HPDE6-E6E7 (cell line): ENCODE results near the gene POLR1D.
A peak's percentile ranks its signal among the peaks of the same experiment; 100 is the strongest.
"Not testable (repeated sequence)": the region's sequence is repeated elsewhere in the genome, so short reads cannot be mapped to it uniquely, and the experiment has no call there.

Experiments used
- DNase-seq: peaks from one replicate; pipeline ENCODE4 v3.0.0; 2011; ENCODE audit warnings: missing footprints; ENCODE audit errors: extremely low spot score

POLR1D gene

GRCh38 chr13:27617881-27618321, 3.8 kb upstream of the POLR1D start:
- no peak for DNase-seq

DNA sequence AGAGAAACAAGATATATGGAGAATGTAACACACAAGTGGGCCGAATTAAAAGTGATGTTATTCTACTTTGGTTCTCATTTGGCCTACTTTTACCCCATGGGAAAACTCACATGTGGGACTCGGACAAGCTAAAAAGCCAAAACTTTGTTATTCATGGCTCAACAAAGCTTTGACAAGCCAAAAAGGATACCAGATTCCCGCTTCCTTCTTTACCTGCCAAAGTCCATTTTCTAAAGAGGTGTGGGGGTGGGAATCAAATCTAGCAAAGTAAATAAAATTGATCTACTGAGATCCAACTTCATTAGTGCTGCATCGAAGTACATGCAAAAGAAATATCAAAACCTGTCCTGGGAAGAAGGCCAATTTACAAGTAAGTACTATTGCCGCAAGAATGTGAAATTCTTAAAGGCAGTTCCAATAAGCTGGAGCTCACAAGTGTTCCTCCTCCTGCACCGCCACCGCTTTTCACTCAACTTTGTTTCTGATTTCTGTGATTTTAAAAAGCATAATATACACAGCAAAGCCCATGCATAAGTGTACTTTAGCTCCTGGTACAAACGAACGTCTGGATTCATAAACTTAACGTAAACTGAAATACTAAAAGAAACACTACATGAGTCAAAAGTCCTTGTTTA, 2.5 kb upstream of the POLR1D start:
- no peak for DNase-seq

- no peak for DNase-seq
Observed at GRCh38 chr13:27619728-27620376, 1.8 kb upstream of the POLR1D start.

DNA sequence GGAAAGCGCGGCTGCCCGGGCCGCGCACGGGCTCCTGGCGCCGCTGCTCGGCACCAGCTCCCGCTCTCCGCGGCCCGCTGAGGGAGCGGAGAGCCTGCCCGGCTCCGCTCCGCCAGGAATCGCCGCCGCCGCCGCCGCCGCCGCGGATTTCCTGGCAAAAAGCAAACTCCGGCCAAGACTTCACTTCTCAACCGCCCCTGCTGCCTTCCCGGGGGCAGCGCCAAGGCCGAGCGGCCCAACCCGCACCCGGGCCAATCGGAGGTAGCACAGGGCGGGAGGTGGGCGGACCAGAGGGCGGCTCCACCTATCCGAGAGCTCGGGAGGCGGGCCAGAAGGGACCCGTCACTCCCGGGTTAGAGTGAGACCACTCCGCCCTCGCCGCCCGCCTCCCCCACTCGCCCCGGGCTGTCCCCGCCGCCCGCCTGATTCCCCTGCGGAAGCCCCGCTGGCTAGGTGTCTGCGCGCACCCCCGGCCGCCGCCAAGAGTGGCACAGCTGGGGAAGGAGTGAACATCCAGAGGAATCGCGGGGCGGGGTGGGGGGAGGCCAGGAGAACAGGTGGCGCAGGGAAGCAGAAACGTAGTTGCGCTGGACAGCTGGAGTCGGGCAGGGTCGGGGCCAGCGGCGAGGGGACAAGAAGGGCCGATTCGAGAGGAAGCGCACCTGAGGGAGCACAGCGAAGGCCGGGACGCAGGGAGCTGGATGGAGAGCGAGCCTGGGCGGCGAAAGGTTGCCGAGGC, 1.1 kb upstream of the POLR1D start, which contains the start of gene LNX2:
TSS of gene LNX2 (minus strand) at position 153 of the 739 bp plus-strand sequence. CDS start 38,826 bp downstream, outside the sequence.
- DNase-seq, result peak; percentile 53

- no peak for DNase-seq
Observed at GRCh38 chr13:27621116-27621365, 651 bp upstream of the POLR1D start.

- no peak for DNase-seq
Observed at GRCh38 chr13:27622102-27622820, 569 bp downstream of the POLR1D start.

- DNase-seq, result no peak
Observed at GRCh38 chr13:27622881-27623280, 1.2 kb downstream of the POLR1D start.

DNA sequence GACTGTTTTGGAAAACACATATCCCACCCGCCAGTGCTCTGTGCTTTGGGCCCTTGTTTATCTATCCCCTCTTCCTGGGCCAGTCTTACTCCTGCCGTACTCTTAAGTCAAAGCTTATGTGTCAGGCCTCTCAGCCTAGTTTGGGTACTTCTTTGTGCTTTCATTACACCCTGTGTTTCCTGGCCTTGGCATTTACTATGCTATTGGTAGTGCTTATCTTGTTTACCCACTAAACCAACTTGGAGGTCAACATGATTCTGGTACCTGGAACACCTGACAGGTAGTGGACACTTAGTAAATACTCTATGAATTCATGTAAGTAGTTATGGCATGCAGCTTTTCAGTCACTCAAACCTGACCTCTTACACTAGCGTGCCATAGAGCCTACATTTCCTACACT, 2.4 kb downstream of the POLR1D start:
- no peak for DNase-seq

DNA sequence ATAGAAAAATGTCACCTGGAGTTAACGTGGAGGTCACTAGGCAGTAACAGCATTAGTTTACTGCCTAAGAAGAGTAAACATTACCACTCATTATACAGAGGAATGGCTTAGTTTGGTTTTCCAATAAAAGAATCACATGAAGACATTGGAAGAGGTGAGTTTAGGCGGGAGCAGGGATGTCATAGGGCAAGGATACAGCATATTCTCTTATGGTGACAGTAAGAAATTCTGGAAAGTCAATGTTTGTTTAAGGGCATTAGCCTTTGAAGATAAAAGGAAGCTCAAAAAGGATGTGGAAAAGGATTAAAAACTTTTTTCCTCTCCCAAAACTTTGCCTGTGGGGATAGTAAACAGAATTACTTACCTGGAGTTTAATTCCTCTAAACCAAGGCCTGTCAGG, 4.1 kb downstream of the POLR1D start:
- DNase-seq, result no peak

GRCh38 chr13:27627380-27627779, 5.7 kb downstream of the POLR1D start:
- no peak for DNase-seq

DNA sequence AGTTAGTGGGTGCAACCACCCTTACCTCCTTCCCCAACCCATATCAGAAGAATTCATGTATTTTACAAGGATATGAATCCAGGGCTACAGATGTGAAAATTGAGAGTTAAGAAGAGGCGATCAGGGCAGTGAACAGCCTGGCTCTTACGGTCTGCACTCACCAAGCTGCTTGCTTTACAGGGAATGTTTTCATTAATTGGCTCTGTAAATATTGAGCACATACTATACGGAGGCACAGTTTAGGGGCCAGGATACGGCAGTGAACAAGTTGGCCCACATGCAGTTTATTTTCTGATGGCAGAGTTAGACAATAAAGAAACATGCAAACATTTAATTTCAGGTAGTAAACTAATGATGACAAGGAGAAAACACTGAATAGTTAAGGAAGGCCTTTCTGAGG, 6.4 kb downstream of the POLR1D start:
- DNase-seq, result no peak

DNA sequence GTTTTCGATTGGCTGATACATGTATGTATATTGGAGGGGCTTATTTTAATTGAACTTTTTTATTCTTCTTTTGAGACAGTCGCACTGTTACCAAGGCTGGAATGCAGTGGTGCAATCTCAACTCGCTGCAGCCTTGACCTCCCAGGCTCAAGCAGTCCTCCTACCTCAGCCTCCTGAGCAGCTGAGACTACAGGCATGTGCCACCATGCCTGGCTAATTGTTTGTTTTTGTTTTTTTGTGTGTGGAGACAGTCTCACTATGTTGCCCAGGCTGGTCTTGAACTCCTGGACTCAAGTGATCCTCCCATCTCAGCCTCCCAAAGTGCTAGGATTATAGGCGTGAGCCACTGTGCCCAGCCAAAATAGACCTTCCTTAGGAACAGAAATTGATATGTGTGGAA, 7.1 kb downstream of the POLR1D start:
- not testable (repeated sequence) for DNase-seq

GRCh38 chr13:27631156-27631555, 9.5 kb downstream of the POLR1D start:
- no peak for DNase-seq

DNA sequence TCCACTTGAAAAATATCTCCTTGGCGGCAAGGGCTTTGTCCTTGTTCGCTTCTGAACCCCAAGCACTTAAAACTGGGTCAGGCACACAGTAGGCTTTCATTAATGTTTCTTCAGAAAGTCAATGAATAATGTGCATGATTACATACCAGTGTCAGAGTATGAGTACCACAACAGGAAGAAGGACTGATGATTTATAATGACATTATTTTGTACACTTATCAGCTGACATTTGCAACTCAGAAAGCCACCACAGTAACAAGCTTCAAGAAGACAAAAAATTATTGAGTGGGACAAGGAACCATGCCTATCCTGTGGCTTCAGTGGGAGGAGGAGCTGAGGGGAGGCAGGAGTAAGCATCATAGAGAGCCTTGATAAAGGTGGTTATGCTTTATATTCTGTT, 10.0 kb downstream of the POLR1D start:
- DNase-seq, result no peak

DNA sequence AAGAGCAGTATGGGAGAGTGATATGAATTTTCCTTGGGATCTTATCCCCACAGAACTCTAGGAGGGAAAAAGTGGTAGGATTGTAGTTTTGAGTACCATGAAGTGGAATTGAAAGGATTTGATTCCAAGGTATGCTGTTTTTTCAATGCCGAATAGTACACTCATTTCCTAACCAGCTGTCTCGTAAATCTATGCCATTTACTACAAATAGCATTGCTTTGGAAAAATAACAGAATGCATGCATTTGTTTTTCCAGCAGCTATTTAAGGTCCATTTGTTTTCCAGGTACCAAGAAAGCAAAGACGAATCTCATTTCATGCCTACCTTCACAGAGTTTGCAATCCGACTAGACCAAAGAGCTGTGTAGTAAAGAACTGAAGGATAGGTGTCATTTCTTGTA, 10.5 kb downstream of the POLR1D start:
- no peak for DNase-seq

DNA sequence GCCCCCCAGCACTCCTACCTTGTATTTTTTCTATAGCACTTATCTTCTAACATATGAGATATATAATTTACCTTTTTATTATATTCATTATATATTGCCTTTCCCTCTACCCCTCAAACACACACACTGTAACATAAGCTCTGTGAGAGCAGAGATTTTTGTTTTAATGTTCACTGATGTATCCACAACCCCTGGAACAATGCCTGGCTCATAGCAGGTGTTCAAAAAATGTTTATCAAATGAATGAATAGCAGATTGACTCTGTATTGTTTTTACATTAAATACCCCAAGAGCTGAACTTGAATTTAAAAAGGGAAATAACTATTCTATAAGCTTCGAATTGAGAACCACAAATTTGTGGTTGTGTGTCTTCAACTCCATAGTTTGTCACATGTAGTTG, 11.0 kb downstream of the POLR1D start:
- no peak for DNase-seq

DNA sequence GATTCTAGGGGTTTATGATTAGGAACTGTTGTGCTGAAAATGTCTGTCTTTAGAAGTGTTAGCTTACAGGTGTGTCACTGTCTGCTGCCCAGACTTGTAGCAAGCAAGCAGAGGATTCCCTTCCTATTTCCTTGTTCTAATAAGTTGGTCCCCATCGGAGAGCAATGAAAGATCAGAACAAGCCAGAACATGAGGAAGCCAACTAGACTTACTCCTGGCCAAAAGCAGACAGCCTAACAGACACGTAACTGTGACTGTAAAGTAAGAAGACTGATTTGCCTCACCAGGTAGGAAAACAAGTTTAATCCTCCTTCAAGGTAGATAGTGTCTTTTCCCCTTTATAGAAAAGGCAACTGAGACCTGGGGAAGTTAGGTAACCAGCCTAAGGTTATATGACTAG, 12.5 kb downstream of the POLR1D start:
- DNase-seq, result peak; percentile 59

GRCh38 chr13:27634791-27635190, 13.1 kb downstream of the POLR1D start:
- DNase-seq, result no peak

DNA sequence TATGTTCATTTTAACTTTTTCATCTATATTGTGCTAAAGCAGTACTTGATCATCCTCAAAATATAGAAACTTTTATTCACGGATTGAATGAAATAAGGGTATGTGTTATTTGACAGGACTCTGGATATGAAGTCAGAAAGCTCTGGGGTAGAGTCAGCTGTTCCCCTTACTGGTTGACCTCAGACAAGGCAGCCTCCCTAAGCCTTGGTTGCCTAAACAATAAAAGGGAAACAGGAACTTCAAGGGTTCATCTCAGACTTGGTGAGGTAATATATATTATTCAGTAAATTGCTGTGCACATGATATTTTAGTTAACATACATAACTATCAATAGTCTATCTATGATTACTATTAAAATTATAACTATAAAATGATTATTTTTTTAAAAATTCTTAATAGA, 13.6 kb downstream of the POLR1D start:
- no peak for DNase-seq

GRCh38 chr13:27636589-27637288, 15.0 kb downstream of the POLR1D start:
- no peak for DNase-seq

- no peak for DNase-seq
Observed at GRCh38 chr13:27637289-27637626, 15.6 kb downstream of the POLR1D start.

- DNase-seq, result no peak
Observed at GRCh38 chr13:27638001-27638400, 16.3 kb downstream of the POLR1D start.
